ENCODE measurements around the gene UBE2V1.

Gene UBE2V1

DNA sequence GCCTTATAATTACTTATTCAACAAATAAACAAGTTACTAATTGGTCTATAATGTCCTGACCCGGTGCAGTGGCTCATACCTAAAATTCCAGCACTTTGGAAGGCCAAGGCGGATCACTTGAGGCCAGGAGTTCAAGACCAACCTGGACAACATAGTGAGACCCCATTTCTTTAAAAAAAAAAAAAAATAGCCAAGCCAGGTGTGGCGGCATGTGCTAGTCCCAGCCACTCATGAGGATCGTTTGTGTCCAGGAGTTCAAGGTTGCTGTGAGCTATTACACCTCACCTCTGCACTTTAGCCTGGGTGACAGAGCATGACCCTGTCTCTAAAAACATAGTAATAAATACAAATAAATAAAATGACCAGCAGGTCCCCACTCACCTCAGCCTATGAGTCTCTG is 9.8 kb upstream of the UBE2V1 start:
- DNase-seq (ENCODE audit: low read depth), result no peak
- TF ChIP-seq, protein P1, sequence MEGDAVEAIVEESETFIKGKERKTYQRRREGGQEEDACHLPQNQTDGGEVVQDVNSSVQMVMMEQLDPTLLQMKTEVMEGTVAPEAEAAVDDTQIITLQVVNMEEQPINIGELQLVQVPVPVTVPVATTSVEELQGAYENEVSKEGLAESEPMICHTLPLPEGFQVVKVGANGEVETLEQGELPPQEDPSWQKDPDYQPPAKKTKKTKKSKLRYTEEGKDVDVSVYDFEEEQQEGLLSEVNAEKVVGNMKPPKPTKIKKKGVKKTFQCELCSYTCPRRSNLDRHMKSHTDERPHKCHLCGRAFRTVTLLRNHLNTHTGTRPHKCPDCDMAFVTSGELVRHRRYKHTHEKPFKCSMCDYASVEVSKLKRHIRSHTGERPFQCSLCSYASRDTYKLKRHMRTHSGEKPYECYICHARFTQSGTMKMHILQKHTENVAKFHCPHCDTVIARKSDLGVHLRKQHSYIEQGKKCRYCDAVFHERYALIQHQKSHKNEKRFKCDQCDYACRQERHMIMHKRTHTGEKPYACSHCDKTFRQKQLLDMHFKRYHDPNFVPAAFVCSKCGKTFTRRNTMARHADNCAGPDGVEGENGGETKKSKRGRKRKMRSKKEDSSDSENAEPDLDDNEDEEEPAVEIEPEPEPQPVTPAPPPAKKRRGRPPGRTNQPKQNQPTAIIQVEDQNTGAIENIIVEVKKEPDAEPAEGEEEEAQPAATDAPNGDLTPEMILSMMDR (IDR thresholded peaks at IDR 0.05; ENCODE audit: control insufficient read depth, extremely low read depth, insufficient read depth), result no peak

DNA sequence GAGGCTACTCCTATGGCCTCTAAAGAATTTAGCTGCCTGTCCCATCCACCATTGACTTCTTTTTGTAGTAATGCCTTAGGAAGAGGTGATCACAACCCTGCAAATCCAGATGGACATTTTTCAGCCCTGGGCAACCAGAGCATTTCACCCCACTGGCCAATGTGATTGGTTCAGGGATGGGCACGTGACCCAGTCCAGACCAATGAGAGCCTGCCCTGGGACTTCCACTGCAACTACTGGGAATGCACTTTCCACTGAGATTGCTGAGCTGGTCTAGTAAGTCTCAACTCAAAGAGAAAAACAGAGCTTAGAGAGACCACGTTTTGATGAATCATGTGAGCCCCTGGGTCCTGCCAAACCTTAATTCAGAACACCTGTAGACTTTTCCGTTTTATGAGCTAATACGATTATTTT is 8.9 kb upstream of the UBE2V1 start:
- TF ChIP-seq, protein P1 (IDR thresholded peaks at IDR 0.05; ENCODE audit: control insufficient read depth, extremely low read depth, insufficient read depth), result no peak
- DNase-seq (ENCODE audit: low read depth), result no peak

More for the DNA sequence above, 9.8 kb upstream of the UBE2V1 start:
- no peak overlapping the region for H3K4me3 ChIP-seq (ENCODE audit: low read depth, low read length)

DNA sequence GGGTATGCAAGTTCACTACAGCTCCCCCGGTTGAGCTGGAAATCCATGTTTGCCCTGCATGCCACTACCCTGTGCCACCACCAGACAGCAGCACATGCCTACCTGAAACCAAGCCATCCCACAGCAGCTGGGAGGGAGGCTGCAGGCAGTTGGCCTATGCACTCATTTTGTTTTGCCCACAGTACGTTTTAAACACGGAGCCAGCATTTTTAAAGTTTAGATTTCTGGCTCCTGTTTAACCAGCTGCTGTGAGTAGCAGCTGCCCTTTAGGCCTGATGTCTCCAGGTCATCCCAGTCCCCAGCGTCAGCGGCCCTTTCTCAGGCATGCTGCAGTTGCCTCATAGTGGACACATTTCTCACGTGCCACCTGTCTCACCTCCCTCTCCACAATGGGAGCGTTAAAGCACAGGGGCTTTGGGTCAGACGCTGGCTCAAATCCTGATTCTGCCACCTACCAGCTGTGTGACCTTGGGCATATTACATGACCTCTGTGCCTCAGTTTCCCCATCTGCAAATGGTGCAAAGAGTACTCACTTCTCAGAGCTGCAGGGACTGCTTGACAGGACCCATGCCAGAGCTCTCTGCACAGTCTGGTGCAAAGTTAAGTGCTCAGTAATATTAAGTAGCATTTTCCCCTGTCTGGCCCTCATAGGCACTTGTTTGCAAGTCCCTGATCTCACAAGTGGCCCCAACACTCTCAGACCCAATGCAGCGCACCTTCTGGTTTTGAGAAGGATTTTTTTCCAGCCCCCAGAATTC is 8.2 kb upstream of the UBE2V1 start:
- H3K4me3 ChIP-seq (ENCODE audit: low read depth, low read length), result no peak overlapping the region
- peak; percentile 52 for DNase-seq (ENCODE audit: low read depth)
- TF ChIP-seq, protein P1 (IDR thresholded peaks at IDR 0.05; ENCODE audit: control insufficient read depth, extremely low read depth, insufficient read depth), result peak; percentile 99

More for the DNA sequence above, 8.9 kb upstream of the UBE2V1 start:
- H3K4me3 ChIP-seq (ENCODE audit: low read depth, low read length), result no peak overlapping the region

DNA sequence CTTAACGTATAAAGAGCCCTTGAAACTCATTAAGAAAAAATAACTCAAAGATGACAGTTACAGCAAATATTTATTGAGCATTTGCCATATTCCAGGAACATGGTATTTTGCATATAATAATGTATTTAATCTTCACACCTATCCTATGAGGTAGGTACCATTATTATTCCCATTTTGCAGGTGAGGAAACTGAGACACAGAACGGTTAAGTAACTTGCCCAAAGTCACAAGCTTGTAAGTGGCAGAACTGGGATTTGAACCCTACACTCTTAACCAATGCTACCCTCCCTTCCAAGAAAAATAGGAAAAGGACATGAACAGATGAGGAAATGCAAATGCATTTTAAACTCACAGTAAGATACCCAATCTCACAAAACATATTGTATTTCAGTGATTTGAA is 5.3 kb upstream of the UBE2V1 start:
- no peak for DNase-seq (ENCODE audit: low read depth)
- no peak overlapping the region for H3K4me3 ChIP-seq (ENCODE audit: low read depth, low read length)
- TF ChIP-seq, protein P1 (IDR thresholded peaks at IDR 0.05; ENCODE audit: control insufficient read depth, extremely low read depth, insufficient read depth), result no peak

DNA sequence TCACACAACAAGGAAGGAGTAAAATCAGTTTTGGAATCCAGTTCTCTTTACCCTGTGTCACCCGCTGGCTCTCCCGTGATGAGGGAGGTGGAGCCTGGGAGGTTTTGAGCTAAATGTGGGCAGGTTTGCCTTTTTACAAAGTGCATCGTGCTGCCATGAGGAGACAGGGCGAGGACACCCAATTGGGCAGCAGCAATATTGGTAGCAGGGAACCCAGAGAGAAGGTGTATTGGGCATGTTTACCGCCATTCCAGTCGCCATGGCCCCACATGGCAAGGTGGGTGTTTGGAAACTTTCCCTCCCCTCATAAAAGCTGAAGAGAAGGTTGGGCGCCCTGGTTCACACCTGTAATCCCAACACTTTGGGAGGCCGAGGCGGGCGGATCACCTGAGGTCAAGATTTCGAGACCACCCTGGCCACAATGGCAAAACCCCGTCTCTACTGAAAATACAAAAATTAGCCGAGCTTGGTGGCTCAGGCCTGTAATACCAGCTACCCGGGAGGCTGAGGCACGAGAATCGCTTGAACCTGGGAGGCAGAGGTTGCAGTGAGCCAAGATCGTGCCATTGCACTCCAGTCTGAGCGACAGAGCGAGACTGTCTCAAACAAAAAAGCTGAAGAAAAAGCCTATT is 3.5 kb upstream of the UBE2V1 start:
- H3K4me3 ChIP-seq (ENCODE audit: low read depth, low read length), result peak overlapping the region; percentile 62
- TF ChIP-seq, protein P1 (IDR thresholded peaks at IDR 0.05; ENCODE audit: control insufficient read depth, extremely low read depth, insufficient read depth), result no peak
- no peak for DNase-seq (ENCODE audit: low read depth)

DNA sequence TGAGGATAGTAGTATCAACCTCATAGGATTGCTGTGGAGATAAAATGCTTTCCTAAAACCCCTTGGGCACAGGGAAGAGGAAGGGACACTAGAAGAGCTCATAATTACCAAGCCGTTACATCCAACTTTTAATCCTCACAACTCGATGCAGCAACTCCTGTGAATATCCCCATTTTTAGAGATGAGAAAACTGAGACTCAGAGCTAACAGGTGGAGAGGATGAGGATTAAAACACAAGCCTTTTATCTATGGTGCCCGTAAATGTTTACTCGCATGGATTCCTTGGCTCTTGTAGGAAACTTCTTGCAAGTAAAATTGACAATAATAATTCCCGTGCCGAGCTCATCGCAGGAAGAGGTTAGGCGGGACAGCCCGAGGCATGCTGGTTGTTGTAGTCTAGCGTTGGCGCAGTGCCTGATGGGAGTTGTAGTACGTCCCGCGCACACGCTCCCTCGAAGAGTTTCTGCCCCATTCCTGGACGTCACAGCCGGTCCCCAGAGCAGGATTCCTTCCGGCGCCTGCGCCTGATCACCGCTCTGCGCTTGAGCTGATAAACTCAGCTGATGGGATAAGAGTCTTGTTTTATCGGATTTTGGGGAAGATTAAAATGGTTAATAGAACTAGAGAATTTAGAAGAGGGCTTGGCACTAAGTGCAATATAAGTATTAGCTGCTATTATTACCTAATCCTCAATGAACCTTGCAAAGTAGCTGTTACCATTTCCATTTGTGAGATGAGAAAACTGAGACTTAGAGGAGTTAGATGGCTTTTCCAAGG is 2.8 kb upstream of the UBE2V1 start:
- DNase-seq (ENCODE audit: low read depth), result peak; percentile 93
- TF ChIP-seq, protein P1 (IDR thresholded peaks at IDR 0.05; ENCODE audit: control insufficient read depth, extremely low read depth, insufficient read depth), result no peak
- peak overlapping the region; percentile 62 for H3K4me3 ChIP-seq (ENCODE audit: low read depth, low read length)

Data from LNCaP clone FGC (cell line).